OCI-LY3 (cell line): ENCODE data around the gene KCNG4.

Source experiments
- EZH2phosphoT487 ChIP-seq: fragments of 200-600 bp; shearing (Covaris generic); IDR thresholded peaks from 2 replicates; pipeline ENCODE4 v1.6.1; 2018; ENCODE audit warnings: antibody characterized with exemption, mixed run types, low read depth
- TF ChIP-seq, protein P1 (sequence below): fragments of 200-600, 300-600 bp; sonication (generic); IDR thresholded peaks from 2 replicates; pipeline ENCODE4 v1.5.1; 2014; ENCODE audit warnings: antibody characterized with exemption, low read length, low read depth

DNA sequence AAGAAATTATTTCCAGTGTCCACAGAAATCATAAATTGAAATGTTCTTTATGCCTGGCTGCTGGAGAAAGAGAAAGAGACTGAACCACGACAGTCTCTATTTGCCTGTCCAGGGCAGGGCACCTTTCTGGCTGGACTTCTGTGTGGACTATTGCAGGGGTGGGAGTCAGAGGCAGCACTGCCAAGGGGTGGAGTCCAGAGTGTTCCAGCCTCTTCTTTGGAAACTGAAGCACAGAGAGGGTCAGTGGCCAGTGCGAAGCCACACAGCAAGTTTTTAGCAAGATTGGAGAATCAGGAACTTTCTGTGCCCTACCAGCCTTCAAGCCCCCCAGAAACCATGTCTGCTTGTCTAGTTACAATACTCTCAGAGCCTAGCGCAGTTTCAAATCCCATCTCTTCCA, 15.3 kb downstream of the KCNG4 start:
- TF ChIP-seq, protein P1, sequence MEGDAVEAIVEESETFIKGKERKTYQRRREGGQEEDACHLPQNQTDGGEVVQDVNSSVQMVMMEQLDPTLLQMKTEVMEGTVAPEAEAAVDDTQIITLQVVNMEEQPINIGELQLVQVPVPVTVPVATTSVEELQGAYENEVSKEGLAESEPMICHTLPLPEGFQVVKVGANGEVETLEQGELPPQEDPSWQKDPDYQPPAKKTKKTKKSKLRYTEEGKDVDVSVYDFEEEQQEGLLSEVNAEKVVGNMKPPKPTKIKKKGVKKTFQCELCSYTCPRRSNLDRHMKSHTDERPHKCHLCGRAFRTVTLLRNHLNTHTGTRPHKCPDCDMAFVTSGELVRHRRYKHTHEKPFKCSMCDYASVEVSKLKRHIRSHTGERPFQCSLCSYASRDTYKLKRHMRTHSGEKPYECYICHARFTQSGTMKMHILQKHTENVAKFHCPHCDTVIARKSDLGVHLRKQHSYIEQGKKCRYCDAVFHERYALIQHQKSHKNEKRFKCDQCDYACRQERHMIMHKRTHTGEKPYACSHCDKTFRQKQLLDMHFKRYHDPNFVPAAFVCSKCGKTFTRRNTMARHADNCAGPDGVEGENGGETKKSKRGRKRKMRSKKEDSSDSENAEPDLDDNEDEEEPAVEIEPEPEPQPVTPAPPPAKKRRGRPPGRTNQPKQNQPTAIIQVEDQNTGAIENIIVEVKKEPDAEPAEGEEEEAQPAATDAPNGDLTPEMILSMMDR: no peak
- TF ChIP-seq EZH2phosphoT487: no peak
